GM19324 (cell line): ENCODE measurements around the gene MAGI3.
"Not testable (repeated sequence)": the region's sequence is repeated elsewhere in the genome, so short reads cannot be mapped to it uniquely, and the experiment has no call there.

Experiments used
- ATAC-seq: cut with Tn5 transposase; IDR thresholded peaks from one replicate; pipeline ENCODE4 v1.9.1; 2021; ENCODE audit warnings: mild to moderate bottlenecking, moderate library complexity; ENCODE audit not compliant: unreplicated experiment, low FRiP score

Gene MAGI3

DNA sequence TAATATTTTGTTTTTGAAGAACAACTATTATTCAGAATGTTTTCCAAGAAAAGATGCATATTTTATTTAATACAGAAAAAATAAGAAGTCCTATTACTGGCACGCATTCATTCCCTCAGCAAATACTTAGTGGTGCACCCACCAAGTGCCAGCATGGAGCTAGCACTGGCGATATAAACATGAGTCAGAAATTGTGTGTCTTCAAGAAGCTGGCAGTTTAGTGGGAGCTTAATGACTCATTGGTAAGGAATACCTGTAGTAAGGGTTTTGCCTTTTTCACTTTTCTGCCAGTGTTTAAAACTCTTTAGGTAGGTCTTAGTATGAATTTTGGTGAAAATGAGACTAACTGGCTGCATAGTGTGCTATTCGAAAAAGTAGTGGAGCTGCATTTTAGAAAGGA is 6.3 kb downstream of the MAGI3 start:
- ATAC-seq = no peak

DNA sequence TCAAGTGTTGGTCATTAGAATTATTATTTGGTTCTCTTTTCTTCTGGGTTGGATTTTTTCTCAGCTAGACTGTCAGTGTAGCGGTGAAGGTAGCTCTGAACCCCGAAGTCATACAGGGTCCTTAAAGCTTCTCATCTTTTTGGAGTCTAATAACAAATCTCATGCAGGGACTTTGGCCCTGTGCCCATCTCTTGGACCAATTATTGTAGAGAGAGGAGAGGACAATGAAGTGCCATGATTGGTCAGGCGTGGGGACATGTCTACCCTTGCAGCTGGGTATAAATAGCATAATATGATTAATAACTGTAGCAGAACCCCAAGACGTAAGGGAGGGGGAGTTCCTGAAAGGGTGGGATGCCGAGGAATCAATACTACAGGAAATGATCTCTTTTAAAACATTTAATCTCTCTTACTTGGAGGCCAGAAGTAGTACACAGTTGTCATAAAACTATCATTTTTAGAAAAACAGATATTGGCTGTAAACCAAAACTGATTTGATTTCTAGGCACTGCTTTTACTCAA is 8.8 kb downstream of the MAGI3 start:
- ATAC-seq = no peak

DNA sequence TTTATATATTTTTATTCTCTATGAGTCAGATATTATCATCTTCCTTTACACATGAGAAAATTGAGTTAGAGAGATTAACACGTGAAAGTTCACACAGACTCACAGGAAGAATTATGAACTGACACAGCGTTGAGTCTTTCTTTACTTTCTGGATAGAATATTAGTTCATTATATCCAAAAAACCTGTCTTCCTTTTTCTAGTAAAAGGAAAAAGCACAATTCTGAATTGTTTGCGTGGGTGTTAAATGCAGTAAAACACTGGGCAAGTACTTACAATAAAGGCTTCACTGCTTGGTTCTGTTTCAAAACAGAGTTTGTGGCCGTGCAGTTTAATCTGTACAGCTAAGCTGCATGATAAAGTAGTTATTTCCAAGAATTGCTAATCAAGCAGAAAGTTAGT is 10.8 kb downstream of the MAGI3 start:
- ATAC-seq = no peak

DNA sequence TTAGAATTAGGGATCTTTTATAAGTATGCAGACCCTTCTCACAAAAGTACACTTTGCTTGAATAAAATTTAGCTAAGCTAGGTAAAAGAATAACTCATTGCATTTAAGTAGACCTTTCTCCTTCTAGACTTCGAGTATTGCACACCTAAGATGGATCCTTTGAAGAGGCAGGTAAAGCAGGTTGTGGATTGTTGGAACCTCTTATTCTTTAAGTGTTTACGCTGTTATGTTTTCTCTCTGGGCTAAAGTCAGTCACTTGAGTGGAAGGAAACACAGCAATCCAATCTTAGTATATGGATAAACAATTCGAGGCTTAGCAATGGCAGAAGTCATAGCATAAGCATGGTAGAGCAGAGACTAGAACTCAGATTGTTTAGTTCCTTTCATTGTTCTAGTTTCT is 11.4 kb downstream of the MAGI3 start:
- no peak for ATAC-seq

DNA sequence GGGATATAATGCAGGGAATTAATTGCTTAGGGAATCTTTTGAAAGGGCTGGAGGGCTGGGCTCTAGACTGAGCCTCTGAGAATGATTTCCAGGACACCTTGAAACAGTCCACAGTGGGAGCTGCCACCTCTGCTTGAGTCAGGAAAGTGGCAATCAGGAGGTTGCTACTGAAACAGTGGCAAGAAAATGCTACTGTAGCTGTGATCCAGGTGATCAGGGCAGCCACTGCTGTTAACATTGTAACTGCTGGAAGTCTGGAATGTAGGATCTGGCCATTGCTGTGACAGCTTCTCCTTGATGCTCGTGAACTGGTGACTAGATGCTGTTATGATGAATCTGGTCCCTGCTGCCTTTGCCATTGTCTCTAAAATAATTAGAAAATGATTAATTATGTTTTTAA is 12.8 kb downstream of the MAGI3 start:
- ATAC-seq = no peak

DNA sequence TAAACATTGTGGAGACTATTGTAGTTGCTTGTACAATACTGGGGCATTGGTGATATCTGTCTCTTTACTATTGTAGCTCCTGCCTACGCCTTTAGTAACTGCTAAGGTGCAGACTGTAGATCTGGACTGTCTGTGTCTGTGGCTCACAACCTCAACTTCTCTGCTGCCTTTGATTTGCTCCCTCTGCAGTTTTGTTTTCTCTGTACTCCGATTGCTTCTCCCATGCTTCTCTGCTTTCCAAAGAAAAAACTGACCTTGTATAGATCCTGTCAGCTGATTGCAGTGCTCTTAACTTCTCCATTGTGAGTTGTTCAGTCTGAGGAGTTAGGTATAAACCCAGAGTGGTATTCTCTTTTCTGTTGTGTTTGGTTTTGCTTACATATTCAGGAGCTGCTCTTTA is 15.3 kb downstream of the MAGI3 start:
- ATAC-seq = no peak

DNA sequence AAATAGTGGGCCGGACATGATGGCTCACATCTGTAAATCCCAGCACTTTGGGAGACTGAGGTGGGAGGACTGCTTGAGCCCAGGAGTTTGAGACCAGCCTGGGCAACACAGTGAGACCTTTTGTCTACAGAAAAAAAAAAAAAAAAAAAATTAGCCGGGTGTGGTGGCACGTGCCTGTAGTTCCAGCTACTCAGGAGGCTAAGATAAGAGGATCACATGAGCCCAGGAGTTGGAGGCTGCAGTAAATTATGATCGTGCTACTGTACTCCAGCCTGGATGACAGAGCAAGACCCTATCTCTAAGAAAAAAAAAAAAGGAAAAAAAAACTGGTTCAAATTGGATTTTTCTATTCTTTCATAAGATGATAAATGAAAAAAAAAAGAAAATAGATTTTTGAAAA is 15.8 kb downstream of the MAGI3 start:
- ATAC-seq = not testable (repeated sequence)

DNA sequence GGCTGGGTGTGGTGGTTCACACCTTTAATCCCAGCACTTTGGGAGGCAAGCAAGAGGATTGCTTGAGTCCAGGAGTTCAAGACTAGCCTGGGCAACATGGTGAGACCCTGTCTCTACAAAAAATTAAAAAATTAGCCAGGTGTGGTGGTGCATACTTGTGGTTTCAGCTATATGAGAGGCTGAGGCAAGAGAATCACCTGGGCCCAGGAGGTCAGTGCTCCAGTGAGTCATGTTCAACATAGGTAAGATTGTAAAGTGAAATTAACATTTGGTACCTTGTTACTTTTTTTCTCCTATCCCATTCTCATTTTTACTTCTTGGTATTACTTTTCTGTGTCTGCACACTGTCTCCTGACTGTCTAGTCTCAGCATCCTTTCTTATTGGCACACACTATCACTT is 19.0 kb downstream of the MAGI3 start:
- ATAC-seq = no peak

DNA sequence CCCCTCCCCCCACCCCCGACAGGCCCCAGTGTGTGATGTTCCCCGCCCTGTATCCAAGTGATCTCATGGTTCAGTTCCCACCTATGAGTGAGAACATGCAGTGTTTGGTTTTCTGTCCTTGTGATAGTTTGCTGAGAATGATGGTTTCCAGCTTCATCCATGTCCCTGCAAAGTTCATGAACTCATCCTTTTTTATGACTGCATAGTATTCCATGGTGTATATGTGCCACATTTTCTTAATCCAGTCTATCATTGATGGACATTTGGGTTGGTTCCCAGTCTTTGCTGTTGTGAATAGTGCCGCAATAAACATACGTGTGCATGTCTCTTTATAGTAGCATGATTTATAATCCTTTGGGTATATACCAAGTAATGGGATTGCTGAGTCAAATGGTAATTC is 21.7 kb downstream of the MAGI3 start:
- ATAC-seq = not testable (repeated sequence)

DNA sequence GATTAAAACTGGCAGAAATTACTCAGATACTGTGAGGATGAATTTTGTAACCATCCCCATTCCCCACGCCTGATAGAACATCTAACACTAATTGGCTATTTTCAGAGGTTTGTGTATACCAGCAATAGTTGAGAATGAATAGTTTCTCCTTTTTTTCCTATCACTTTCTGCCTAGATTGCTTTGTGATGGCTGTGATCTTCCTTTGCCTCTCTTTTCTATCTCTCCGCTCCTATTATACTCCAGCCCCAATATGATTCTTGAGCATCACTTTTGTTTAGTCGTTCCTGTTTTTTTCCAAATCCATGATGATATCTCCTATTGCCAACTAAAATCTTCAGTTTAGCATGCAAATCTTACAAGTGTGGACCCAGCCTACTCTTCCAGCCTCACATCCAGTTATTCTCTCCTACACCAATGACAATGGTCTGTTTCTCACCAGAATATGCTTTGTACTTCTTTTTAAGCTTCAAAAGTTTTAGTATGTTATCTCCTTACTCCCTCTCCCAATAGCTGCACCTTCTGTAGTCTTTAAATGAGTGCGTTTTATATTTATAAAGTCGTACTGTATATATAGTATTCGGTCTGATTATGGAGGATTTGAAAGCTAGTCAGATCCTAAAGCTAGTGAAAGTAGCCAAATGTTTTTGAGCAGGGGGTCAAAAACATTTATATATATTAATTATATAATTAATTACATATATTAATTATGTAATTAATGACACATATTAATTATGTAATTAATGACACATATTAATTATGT is 25.2 kb downstream of the MAGI3 start:
- ATAC-seq = no peak

DNA sequence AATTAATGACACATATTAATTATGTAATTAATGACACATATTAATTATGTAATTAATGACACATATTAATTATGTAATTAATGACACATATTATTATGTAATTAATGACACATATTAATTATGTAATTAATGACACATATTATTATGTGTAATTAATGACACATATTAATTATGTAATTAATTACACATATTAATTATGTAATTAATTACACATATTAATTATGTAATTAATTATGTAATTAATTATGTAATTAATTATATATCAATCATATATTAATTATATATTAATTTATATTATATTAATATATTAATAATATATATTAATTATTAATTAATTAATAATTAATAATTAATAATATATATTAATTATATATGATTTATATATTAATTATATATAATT is 25.8 kb downstream of the MAGI3 start:
- ATAC-seq = not testable (repeated sequence)

DNA sequence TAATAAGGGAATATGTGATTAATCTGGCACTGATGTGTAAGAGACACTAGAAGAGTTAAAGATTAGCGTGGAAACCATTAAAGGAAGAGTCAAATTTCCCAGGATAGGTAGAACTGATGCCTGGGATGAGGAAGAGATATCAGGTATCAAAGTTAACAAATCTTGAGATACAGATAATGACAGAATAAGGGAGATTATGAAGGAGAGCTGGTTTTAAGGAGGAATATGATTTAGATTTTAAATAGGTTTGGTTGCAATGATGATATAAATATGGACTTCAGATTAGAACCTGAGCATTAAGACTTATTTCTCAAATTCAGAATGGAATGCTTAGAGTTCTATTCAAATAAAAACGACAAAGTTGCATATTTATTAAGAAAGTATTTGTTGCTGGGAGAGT is 26.2 kb downstream of the MAGI3 start:
- ATAC-seq = no peak

DNA sequence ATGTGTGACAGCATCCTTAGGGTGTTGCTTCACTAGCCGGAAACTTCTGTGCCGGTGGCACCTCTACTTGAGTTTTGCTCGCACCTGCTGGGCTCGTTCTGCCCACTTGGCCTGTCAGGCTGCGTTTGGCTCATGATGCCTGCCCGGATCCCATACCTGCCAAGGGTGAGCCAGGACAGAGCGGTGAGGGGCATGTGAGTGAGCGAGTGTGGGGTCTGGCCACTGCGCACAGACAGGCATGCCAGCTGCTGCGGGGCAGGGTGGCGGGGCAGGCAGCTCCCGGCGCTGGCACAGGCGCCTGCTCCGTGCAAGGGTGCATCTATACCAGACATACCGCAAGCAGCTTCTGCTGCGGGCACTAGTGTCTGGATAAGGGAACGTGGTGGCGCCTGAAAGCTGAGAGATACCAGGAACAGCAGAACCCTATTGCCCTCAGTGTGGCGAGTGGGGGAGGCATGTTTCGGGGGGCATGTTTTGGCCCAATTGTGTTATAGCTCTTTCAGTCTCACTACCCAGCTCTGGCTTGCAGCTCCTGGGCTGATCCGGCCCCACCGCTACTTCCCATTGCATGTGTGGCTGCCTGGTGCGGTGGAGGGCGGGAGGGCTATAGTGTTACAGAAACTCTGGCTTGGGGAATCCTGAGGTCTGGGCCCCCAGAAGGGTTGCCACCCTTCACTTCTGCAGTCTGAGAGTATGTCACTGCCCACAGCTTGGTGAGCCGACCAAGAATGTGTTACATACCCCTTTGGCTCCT is 32.2 kb downstream of the MAGI3 start:
- ATAC-seq = no peak

DNA sequence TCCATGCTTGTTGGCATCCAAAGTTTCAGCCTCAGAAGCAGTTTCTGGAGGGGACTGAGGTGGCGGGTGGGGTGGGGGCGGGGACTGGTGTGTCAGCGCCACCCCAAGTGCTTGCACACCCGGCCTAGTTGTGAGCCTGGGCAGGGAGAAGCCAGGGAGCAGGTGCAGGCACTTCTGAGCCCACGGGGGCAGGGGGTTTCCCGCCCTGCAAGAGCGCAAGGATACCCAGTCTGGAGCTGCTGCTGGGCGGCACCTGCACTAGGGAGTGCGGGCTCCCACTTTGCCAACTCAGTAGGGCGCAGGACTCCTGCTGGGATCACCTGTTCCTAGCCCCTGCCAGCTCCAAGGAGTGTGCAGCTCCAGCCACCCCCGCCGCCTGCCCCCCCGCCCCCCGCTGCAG is 33.5 kb downstream of the MAGI3 start:
- ATAC-seq = no peak

DNA sequence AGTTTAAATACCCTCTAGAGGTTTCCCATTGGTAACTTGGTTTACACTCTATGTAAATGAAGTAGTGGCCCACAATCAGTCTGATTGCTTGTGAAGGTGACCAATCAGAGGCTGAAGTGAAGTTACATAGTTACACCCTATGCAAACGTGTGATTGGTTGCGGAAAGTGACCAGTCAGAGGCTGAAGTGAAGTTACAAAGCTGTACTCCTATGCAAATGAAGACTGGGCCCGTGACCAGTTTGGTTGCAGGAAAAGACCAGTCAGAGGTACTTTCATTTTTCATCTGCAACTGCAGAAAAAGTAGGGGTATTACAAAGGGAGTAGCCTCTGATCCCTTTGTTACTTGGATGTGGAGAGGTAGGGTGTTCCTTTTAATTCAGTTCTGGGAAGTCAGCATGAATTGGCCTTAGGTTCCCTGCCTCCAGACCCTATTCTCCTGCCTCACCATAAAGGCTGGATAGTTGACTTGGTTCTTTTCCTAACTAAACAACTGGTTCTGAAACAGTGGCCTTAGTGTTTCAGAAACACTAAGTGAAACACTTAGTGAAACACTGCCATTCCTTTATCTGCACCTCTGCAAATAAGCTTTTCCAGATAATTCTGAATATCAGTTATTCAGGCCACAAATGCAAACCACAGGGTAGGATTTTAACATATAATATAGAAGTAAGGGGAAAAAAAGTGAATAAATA is 39.3 kb downstream of the MAGI3 start:
- ATAC-seq = no peak

DNA sequence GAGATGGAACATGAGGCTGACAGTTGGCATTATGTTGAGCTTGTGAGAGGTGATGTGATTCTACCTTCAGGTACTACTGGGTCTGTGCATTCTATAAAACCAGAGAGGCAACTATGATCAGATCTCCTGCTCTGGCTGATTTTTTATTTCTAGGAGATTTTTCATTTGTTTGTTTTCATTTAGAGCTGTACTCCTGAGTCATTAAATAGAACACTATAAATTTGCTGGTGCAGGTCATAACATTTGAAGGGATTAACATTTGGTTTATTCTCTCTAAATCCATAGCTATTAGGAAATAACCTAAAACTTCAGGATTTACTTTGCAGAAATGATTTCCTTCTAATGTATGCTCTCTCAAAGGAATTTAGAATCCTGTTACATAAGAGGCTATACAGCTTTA is 42.9 kb downstream of the MAGI3 start:
- ATAC-seq = no peak

DNA sequence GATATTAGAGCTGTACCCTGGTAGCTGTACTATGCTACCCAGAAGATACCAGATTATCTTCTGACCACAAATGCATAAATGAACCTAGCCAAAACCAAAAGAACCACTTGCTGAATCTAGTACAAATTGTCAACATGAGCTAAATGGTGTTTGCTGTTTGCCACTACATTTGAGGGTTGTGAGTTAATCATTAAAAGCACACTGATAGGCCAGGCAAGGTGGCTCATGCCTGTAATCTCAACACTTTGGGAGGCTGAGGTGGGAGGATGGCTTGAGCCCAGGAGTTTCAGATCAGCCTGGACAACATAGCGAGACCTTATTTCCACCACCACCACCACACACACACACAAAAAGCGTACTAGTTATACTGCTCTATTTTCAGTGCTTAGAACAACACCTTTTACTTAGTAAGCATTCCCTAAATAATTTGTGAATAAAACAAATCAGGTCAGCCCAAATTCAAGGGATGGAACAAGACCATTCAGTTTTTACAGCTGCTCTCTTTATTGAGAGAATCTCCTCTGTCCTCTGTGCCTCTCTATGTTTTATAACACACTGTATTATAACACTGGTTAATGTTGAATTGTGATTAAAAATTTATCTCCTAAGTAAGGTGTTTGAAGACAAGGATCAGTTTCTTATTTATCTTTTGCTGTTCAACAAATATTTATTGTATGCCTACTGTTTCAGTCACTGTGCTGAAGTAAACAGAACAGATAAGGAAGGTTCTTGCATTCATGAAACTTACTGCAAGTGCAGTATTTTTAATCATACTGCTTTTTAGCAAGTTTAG is 44.0 kb downstream of the MAGI3 start:
- ATAC-seq = no peak

DNA sequence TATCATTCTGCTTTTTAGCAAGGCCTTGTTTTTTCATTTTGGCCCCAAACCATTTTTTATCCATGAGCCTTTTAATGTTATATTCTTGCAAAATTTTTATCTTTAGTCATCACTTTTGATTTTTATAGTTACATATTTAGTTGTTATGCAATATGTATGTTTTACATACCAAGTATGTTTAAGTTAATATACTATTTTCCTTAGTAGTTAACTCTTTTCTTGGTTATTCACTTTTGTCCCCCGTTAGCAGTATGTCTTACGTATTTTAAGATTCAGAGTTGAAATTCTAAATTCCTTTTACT is 44.5 kb downstream of the MAGI3 start:
- no peak for ATAC-seq

DNA sequence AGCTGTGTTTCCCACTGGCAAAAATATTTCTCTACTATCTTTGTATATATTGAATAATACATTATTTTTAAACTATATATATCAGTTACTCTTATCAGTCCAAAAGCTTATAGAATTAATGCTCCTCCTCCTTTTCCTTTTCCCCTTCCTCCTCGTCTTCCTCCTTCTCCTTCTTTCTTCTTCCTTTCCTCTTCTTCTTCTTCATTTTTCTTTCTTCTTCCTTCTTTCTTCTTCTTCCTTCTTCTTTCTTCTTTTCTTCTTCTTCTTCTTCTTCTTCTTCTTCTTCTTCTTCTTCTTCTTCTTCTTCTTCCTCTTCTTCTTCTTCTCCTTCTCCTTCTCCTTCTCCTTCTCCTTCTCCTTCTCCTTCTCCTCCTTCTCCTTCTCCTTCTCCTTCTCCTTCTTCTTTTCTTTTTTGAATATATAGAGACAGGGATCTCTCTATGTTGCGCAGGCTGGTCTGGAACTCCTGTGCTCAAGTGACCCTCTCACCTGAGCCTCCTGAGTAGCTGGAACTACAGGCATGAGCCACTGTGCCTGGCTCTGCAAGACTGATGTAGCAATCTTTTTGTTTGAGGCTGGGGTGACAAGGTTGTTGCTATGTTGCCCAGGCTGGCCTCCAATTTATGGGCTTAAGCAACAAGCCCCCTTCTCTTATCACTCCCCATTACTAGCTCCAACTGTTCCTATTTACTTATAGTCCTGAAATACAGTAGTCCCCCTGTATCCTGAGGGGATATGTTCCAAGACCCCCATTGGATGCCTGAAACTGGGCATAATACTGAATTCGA is 47.4 kb downstream of the MAGI3 start:
- ATAC-seq = no peak
